Measurements from ENCODE around the gene SCARB1.

Gene SCARB1

DNA sequence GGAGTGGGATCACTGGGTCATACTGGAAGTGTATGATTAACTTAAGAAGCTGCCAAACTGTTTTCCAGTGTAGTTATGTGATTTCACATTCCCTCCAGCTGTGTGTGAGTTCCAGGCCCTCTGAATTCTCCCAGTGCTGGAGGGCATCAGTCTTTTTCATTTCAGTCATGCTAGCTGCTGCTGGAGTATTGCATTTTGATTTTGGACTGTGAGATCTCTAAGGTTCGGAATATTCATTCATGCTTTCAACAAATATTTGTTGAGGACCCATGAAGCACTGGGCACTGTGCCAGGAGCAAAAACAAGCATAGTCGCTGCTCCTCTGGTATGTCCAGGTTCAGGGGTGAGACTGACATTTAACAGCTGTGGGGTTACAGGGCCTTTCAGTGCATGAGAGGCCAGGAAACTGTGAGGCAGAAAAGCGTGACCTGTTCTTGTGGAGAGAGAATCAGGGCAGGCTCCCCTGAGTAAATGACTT is 133.2 kb downstream of the SCARB1 start:
- DNase-seq (ENCODE audit: low read depth in 1 of 2, low spot score in 1 of 2) = no peak
- Histone ChIP-seq H3K4me3 (replicated peaks; ENCODE audit: insufficient read depth, low read length) (no peak overlapping the region), H3K27me3 (ENCODE audit: insufficient read depth, poor library complexity, severe bottlenecking) (no peaks in the 10 kb centered on the region), H3K27ac (replicated peaks) (no peak overlapping the region)
- TF ChIP-seq GABPA (IDR thresholded peaks at IDR 0.05; ENCODE audit: low read depth) = no peak
- no peak for TF ChIP-seq SPI1 (IDR thresholded peaks at IDR 0.05; ENCODE audit: borderline replicate concordance, low read depth)
- TF ChIP-seq, protein P1, sequence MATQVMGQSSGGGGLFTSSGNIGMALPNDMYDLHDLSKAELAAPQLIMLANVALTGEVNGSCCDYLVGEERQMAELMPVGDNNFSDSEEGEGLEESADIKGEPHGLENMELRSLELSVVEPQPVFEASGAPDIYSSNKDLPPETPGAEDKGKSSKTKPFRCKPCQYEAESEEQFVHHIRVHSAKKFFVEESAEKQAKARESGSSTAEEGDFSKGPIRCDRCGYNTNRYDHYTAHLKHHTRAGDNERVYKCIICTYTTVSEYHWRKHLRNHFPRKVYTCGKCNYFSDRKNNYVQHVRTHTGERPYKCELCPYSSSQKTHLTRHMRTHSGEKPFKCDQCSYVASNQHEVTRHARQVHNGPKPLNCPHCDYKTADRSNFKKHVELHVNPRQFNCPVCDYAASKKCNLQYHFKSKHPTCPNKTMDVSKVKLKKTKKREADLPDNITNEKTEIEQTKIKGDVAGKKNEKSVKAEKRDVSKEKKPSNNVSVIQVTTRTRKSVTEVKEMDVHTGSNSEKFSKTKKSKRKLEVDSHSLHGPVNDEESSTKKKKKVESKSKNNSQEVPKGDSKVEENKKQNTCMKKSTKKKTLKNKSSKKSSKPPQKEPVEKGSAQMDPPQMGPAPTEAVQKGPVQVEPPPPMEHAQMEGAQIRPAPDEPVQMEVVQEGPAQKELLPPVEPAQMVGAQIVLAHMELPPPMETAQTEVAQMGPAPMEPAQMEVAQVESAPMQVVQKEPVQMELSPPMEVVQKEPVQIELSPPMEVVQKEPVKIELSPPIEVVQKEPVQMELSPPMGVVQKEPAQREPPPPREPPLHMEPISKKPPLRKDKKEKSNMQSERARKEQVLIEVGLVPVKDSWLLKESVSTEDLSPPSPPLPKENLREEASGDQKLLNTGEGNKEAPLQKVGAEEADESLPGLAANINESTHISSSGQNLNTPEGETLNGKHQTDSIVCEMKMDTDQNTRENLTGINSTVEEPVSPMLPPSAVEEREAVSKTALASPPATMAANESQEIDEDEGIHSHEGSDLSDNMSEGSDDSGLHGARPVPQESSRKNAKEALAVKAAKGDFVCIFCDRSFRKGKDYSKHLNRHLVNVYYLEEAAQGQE (IDR thresholded peaks at IDR 0.05; ENCODE audit: insufficient replicate concordance, low read depth) = no peak
- no peak for TF ChIP-seq POLR2AphosphoS5 (IDR thresholded peaks at IDR 0.05; ENCODE audit: low read depth)
- TF ChIP-seq, protein P2, sequence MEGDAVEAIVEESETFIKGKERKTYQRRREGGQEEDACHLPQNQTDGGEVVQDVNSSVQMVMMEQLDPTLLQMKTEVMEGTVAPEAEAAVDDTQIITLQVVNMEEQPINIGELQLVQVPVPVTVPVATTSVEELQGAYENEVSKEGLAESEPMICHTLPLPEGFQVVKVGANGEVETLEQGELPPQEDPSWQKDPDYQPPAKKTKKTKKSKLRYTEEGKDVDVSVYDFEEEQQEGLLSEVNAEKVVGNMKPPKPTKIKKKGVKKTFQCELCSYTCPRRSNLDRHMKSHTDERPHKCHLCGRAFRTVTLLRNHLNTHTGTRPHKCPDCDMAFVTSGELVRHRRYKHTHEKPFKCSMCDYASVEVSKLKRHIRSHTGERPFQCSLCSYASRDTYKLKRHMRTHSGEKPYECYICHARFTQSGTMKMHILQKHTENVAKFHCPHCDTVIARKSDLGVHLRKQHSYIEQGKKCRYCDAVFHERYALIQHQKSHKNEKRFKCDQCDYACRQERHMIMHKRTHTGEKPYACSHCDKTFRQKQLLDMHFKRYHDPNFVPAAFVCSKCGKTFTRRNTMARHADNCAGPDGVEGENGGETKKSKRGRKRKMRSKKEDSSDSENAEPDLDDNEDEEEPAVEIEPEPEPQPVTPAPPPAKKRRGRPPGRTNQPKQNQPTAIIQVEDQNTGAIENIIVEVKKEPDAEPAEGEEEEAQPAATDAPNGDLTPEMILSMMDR (IDR thresholded peaks at IDR 0.05; ENCODE audit: insufficient read depth, low read length) = no peak

DNA sequence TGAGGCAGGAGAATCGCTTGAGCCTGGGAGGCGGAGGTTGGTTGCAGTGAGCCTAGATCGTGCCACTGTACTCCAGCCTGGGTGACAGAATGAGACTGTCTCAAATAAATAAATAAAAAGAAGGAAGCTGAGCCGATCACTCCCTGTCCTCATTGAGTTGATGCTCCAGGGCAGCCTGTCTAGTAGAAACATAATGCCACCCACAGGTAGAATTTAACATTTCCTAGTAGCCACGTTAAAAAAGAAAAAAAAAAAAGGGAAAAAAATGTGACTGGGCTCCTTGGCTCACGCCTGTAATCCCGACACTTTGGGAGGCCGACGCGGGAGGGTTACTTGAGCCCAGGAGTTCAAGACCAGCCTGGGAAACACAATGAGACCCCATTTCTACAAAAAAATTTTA is 135.7 kb downstream of the SCARB1 start:
- peak overlapping the region; percentile 64 for H3K27ac ChIP-seq (replicated peaks)
- no peak overlapping the region for H3K4me3 ChIP-seq (replicated peaks; ENCODE audit: insufficient read depth, low read length)
- DNase-seq (ENCODE audit: low read depth in 1 of 2, low spot score in 1 of 2) = peak in 1 of 2 experiments; percentile 35
- no peak for TF ChIP-seq POLR2AphosphoS5 (IDR thresholded peaks at IDR 0.05; ENCODE audit: low read depth)
- H3K27me3 ChIP-seq (ENCODE audit: insufficient read depth, poor library complexity, severe bottlenecking) = no peaks in the 10 kb centered on the region

DNA sequence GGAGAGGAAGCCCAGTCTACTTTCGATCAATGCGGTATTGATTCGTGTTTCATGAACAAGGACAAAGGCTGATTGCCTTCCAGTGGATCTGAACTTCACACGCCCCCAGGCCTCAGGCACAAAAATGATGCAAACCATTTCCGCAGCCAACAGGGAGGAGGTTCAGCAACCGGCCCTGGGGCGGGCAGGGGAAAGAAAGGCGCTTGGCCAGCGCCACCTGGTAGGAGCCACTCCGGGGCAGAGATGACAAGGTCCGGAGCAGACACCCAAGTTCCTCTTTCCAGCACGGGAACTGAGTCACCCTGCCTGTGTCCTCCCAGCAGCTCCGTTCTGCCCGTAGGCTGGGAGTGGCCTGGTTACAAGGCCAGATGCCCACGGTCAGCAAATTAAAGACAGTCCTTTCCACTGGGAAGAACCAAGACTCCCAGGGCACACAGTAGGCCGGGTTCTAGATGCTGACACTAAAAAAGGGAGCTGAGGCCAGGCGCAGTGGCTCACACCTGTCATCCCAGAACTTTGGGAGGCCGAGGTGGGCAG is 136.3 kb downstream of the SCARB1 start:
- peak; percentile 98 for DNase-seq (ENCODE audit: low read depth in 1 of 2, low spot score in 1 of 2)
- H3K27ac ChIP-seq (replicated peaks) = peak overlapping the region; percentile 64
- H3K4me3 ChIP-seq (replicated peaks; ENCODE audit: insufficient read depth, low read length) = no peak overlapping the region
- TF ChIP-seq, protein P1 (IDR thresholded peaks at IDR 0.05; ENCODE audit: insufficient replicate concordance, low read depth) = no peak
- TF ChIP-seq POLR2AphosphoS5 (IDR thresholded peaks at IDR 0.05; ENCODE audit: low read depth) (peak; percentile 60), SPI1 (IDR thresholded peaks at IDR 0.05; ENCODE audit: borderline replicate concordance, low read depth) (peak; percentile 87), GABPA (IDR thresholded peaks at IDR 0.05; ENCODE audit: low read depth) (no peak)
- no peaks in the 10 kb centered on the region for H3K27me3 ChIP-seq (ENCODE audit: insufficient read depth, poor library complexity, severe bottlenecking)

Data from HL-60 (cell line).